KMS-11 (cell line): ENCODE results near the gene ANKRD55.
"Not testable (repeated sequence)": the region's sequence is repeated elsewhere in the genome, so short reads cannot be mapped to it uniquely, and the experiment has no call there.

ENCODE experiments used
- H2AFZ ChIP-seq: fragments of 200-600 bp; sonication (generic); 2 replicates; pipeline ENCODE4 v1.6.1; 2016; ENCODE audit warnings: antibody characterized with exemption, mixed run types, low read depth
- H3K27ac ChIP-seq: fragments of 200-600 bp; sonication (generic); 2 replicates; pipeline ENCODE4 v1.6.1; 2016; ENCODE audit warnings: mild to moderate bottlenecking, mixed run types
- H3K27me3 ChIP-seq: fragments of 200-600 bp; sonication (generic); 2 replicates; pipeline ENCODE4 v1.6.1; 2017; ENCODE audit warnings: mild to moderate bottlenecking, low read depth, mixed run types, moderate library complexity; ENCODE audit not compliant: insufficient read depth
- H3K36me3 ChIP-seq: fragments of 200-600 bp; sonication (generic); 2 replicates; pipeline ENCODE4 v1.6.1; 2017; ENCODE audit warnings: mild to moderate bottlenecking, mixed run types; ENCODE audit not compliant: insufficient read depth
- H3K4me1 ChIP-seq: fragments of 200-600 bp; sonication (generic); 2 replicates; pipeline ENCODE4 v1.6.1; 2016; ENCODE audit warnings: mild to moderate bottlenecking, low read depth, mixed run types; ENCODE audit not compliant: poor library complexity, severe bottlenecking
- H3K4me2 ChIP-seq: fragments of 200-600 bp; sonication (generic); 2 replicates; pipeline ENCODE4 v1.7.0; 2016; ENCODE audit warnings: mild to moderate bottlenecking, mixed run types
- H3K4me3 ChIP-seq: fragments of 200-600 bp; sonication (generic); IDR thresholded peaks from 2 replicates; pipeline ENCODE4 v1.6.1; 2017; ENCODE audit warnings: low read depth, low read length, mixed read lengths; ENCODE audit not compliant: insufficient read depth
- H3K79me2 ChIP-seq: fragments of 200-600 bp; sonication (generic); 2 replicates; pipeline ENCODE4 v1.6.1; 2016; ENCODE audit warnings: low read depth, mixed run types; ENCODE audit not compliant: insufficient read depth
- H3K9ac ChIP-seq: fragments of 200-600 bp; sonication (generic); 2 replicates; pipeline ENCODE4 v1.6.1; 2016; ENCODE audit warnings: mild to moderate bottlenecking, mixed run types
- H4K20me1 ChIP-seq: fragments of 200-600 bp; sonication (generic); 2 replicates; pipeline ENCODE4 v1.6.1; 2016; ENCODE audit warnings: mild to moderate bottlenecking, mixed run types; ENCODE audit not compliant: insufficient read depth
- TF ChIP-seq, protein P1 (sequence below): fragments of 200-600 bp; sonication (generic); conservative IDR thresholded peaks from 2 replicates; pipeline ENCODE4 v1.6.1; 2017; ENCODE audit warnings: low read depth, mild to moderate bottlenecking, antibody characterized with exemption, low read length, moderate library complexity, mixed read lengths

Gene ANKRD55

DNA sequence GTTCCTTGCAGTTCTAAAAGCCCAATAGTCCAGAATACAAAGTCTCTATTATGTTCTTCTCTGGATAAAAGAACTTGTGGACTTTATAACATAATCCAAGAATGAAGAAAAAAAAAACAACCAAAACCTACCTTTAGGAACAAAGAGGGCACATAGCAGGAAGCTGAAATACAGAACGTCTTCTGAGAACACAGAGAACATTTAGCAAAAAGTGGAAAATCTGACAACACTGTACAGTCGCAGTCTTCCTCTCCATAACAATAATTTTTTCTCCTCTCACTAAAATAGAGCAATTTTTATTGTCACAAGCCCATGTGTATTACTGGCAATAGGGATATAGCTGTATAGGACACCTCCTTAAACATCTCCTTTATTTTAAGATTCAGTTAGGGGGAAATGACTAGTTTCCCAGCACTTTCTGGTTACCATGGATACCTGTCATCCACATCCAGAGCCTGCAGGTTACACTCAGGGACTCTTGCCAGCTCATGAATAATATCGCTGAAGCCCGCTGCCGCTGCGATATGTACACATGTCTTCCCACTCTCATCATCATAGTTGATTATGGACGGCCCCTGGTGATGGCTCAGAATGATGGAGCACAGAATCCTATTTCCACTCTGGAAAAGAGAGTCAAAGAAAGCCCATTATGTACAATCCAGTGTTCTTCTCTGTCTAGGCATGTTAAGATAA, 106.5 kb downstream of the ANKRD55 start:
- H3K4me3 ChIP-seq = no peak overlapping the region
- no peaks in the 10 kb centered on the region for H3K79me2 ChIP-seq
- H3K4me1 ChIP-seq = peaks cover 24% of the 10 kb centered on the region
- no peak overlapping the region for H3K4me2 ChIP-seq
- H4K20me1 ChIP-seq = no peaks in the 10 kb centered on the region
- no peaks in the 10 kb centered on the region for H3K36me3 ChIP-seq
- no peak overlapping the region for H3K9ac ChIP-seq
- H3K27ac ChIP-seq = no peak overlapping the region
- TF ChIP-seq, protein P1, sequence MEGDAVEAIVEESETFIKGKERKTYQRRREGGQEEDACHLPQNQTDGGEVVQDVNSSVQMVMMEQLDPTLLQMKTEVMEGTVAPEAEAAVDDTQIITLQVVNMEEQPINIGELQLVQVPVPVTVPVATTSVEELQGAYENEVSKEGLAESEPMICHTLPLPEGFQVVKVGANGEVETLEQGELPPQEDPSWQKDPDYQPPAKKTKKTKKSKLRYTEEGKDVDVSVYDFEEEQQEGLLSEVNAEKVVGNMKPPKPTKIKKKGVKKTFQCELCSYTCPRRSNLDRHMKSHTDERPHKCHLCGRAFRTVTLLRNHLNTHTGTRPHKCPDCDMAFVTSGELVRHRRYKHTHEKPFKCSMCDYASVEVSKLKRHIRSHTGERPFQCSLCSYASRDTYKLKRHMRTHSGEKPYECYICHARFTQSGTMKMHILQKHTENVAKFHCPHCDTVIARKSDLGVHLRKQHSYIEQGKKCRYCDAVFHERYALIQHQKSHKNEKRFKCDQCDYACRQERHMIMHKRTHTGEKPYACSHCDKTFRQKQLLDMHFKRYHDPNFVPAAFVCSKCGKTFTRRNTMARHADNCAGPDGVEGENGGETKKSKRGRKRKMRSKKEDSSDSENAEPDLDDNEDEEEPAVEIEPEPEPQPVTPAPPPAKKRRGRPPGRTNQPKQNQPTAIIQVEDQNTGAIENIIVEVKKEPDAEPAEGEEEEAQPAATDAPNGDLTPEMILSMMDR = no peak
- no peak overlapping the region for H2AFZ ChIP-seq
- H3K27me3 ChIP-seq = no peaks in the 10 kb centered on the region

DNA sequence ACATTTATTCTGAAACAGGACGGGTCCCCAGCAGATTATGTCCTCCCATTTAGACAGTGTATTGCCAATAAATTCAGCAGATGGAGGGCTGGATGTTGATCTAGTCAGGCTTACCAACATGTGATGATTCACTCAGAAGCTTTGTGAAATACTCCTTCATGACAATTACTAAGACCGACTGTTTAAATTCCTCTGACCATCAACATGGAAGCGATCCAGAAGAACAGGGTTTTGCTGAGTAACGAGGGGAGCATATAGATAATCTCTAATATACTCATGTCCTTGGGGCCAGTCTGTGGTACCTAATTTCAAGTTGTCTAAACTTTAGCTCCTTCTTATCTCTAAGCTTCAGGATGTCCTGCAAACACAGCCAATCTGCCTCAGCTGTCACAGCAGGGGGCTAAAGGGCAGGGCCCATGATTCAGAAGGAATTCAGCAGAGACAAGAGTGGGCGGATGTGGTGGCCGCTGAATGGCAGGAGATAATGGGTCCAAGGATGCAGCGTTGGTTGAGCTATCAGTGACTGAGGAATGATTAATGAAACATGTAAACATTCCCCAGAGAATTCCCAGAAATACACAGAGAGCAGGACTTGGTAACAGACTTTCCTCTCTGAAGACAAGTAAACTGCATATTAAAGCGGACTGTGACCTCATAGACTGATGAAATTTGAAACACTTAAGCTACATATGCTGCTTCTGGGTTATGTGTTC, 109.4 kb downstream of the ANKRD55 start:
- H3K4me1 ChIP-seq = peaks cover 24% of the 10 kb centered on the region
- no peak overlapping the region for H3K4me3 ChIP-seq
- H3K27me3 ChIP-seq = no peaks in the 10 kb centered on the region
- no peak overlapping the region for H3K4me2 ChIP-seq
- H3K27ac ChIP-seq = no peak overlapping the region
- TF ChIP-seq, protein P1 = no peak
- H3K79me2 ChIP-seq = no peaks in the 10 kb centered on the region
- no peak overlapping the region for H2AFZ ChIP-seq
- no peaks in the 10 kb centered on the region for H3K36me3 ChIP-seq
- no peak overlapping the region for H3K9ac ChIP-seq
- H4K20me1 ChIP-seq = no peaks in the 10 kb centered on the region

DNA sequence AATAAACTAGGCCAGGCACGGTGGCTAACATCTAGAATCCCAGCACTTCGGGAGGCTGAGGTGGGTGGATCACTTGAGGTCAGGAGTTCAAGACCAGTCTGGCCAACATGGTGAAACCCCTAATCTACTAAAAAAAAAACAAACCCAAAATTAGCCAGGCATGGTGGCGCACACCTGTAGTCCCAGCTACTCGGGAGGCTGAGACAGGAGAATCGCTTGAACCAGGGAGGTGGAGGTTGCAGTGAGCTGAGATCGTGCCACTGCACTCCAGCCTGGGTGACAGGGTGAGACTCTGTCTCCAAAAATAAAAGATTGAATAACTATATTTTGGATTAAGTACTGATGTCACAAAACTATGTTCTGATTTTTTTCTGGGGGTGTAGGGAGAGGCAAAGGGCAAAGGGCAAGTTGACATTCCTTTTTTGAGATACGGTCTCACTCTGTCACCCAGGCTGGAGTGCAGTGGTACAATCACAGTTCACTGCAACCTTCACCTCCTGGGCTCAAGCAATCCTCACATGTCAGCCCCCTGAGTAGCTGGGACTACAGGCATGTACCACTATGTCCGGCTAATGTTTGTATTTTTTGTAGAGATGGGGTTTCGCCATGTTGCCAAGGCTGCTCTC, 110.7 kb downstream of the ANKRD55 start:
- H3K27ac ChIP-seq, H3K4me3 ChIP-seq, H3K79me2 ChIP-seq, H3K36me3 ChIP-seq, H3K4me2 ChIP-seq, H4K20me1 ChIP-seq, H2AFZ ChIP-seq, H3K9ac ChIP-seq, H3K27me3 ChIP-seq: not testable (repeated sequence)
- peaks cover 16% of the 10 kb centered on the region for H3K4me1 ChIP-seq

DNA sequence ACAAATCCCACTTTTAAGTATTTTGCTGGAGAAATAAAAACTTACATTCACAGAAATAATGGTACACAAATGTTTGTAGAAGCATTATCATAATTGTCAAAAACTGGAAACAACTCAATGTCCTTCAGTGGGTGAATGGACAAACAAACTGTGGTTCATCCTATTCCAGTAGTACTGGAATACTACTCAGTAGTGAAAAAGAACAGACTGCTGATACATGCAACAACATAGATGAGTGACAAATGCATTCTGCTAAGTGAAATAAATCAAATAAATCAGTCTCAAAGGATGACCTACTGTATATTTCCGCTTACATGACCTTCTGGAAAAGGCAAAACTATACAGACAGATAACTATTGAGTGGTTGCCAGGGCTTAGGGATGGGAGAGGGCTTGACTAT, 114.1 kb downstream of the ANKRD55 start:
- TF ChIP-seq, protein P1 = no peak

More for the DNA sequence above, 114.1 kb downstream of the ANKRD55 start:
- no peak overlapping the region for H2AFZ ChIP-seq
- H3K36me3 ChIP-seq = no peaks in the 10 kb centered on the region
- no peak overlapping the region for H3K4me2 ChIP-seq
- no peaks in the 10 kb centered on the region for H3K27me3 ChIP-seq
- H3K4me3 ChIP-seq = no peak overlapping the region
- no peak overlapping the region for H3K27ac ChIP-seq
- no peak overlapping the region for H3K9ac ChIP-seq
- no peaks in the 10 kb centered on the region for H4K20me1 ChIP-seq
- no peaks in the 10 kb centered on the region for H3K79me2 ChIP-seq
- H3K4me1 ChIP-seq = peaks cover 12% of the 10 kb centered on the region
